Hepatocyte (in vitro differentiated cells): Measurements from ENCODE around the gene EFL1. TPM values are rescaled to one million over a fixed set of nuclear protein-coding genes. Genes with fewer than 3 reads are reported as not detected.
"Not testable (repeated sequence)": the region's sequence is repeated elsewhere in the genome, so short reads cannot be mapped to it uniquely, and the experiment has no call there.

Source experiments
- DNase-seq: peaks from one replicate; pipeline ENCODE4 v3.0.0-alpha.2; 2016; ENCODE audit warnings: low spot score
- H2AFZ ChIP-seq: fragments of 200-600 bp; sonication (generic); 2 replicates; pipeline ENCODE4 v1.6.0; 2016; ENCODE audit warnings: antibody characterized with exemption, mild to moderate bottlenecking
- H3K27ac ChIP-seq: fragments of 200-600 bp; sonication (generic); 2 replicates; pipeline ENCODE4 v1.5.1; 2016; ENCODE audit warnings: mild to moderate bottlenecking
- H3K27me3 ChIP-seq: fragments of 200-600 bp; sonication (generic); 2 replicates; pipeline ENCODE4 v1.6.1; 2016
- H3K36me3 ChIP-seq: fragments of 200-600 bp; sonication (generic); replicated peaks from 2 replicates; pipeline ENCODE4 v1.5.1; 2016; ENCODE audit warnings: low read depth; ENCODE audit not compliant: insufficient read depth
- H3K4me1 ChIP-seq: fragments of 200-600 bp; sonication (generic); 2 replicates; pipeline ENCODE4 v1.5.1; 2016; ENCODE audit warnings: mild to moderate bottlenecking, moderate library complexity; ENCODE audit not compliant: insufficient read depth
- H3K4me2 ChIP-seq: fragments of 200-600 bp; sonication (generic); 2 replicates; pipeline ENCODE4 v1.6.0; 2016
- H3K4me3 ChIP-seq: fragments of 200-600 bp; sonication (generic); 2 replicates; pipeline ENCODE4 v1.5.1; 2016; ENCODE audit warnings: mild to moderate bottlenecking
- H3K79me2 ChIP-seq: fragments of 200-600 bp; sonication (generic); 2 replicates; pipeline ENCODE4 v1.6.0; 2017; ENCODE audit warnings: mild to moderate bottlenecking
- H3K9me2 ChIP-seq: fragments of 200-600 bp; sonication (generic); replicated peaks from 2 replicates; pipeline ENCODE4 v1.6.0; 2017; ENCODE audit warnings: mild to moderate bottlenecking; ENCODE audit not compliant: insufficient read depth
- H3K9me3 ChIP-seq: fragments of 200-600 bp; sonication (generic); 2 replicates; pipeline ENCODE4 v1.5.1; 2016; ENCODE audit warnings: low read depth, mild to moderate bottlenecking
- H4K20me1 ChIP-seq: fragments of 200-600 bp; sonication (generic); 2 replicates; pipeline ENCODE4 v1.6.0; 2016; ENCODE audit warnings: mild to moderate bottlenecking; ENCODE audit not compliant: insufficient read depth, poor library complexity, severe bottlenecking
- CTCF ChIP-seq: fragments of 200-600 bp; sonication (generic); IDR thresholded peaks from 2 replicates; pipeline ENCODE4 v1.5.1; 2016; ENCODE audit warnings: antibody characterized with exemption, mild to moderate bottlenecking; ENCODE audit not compliant: poor library complexity
- EZH2 ChIP-seq: fragments of 200-600 bp; sonication (generic); IDR thresholded peaks from 2 replicates; pipeline ENCODE4 v1.6.1; 2016; ENCODE audit warnings: antibody characterized with exemption, mild to moderate bottlenecking, borderline replicate concordance
- EZH2phosphoT487 ChIP-seq: fragments of 200-600 bp; sonication (generic); IDR thresholded peaks from one replicate; pipeline ENCODE4 v1.6.1; 2018; ENCODE audit warnings: antibody characterized with exemption, mild to moderate bottlenecking, low read depth, moderate library complexity; ENCODE audit not compliant: unreplicated experiment, severe bottlenecking
- WGBS: methylation state at CpG from one replicate; pipeline ENCODE4 v1.1.6; 2016; ENCODE audit warnings: low lambda C conversion rate; ENCODE audit errors: missing lambda C conversion rate; 5-methylcytosine and 5-hydroxymethylcytosine counted together
- polyA plus RNA-seq: library from polyadenylated mRNA; unstranded; fragments of >200 nt; fragmentation: Nextera tagmentation; extraction: Ambion mirVana; gene quantifications from 2 replicates; pipeline ENCODE4 v1.2.1, GENCODE V29; 2016
- total RNA-seq: library from RNA; depleted of rRNA; stranded (reverse); fragments of >200 nt; gene quantifications from 2 replicates; pipeline ENCODE4 v1.2.3, GENCODE V29; 2014

Gene EFL1
- total RNA-seq (17.5 and 19.0 TPM in 2 replicates), polyA plus RNA-seq (9.7 and 11.6 TPM in 2 replicates)

- Histone ChIP-seq H3K79me2 (peaks cover 18% of the 10 kb centered on the region), H3K4me2 (peak within 1 kb of the TSS; percentile 80), H3K27ac (peak within 1 kb of the TSS; percentile 87), H3K4me1 (peaks cover 4% of the 10 kb centered on the region), H3K36me3 (no peaks in the 10 kb centered on the region), H3K4me3 (peak within 1 kb of the TSS; percentile 58), H3K9me3 (no peaks in the 10 kb centered on the region), H3K27me3 (no peaks in the 10 kb centered on the region), H4K20me1 (no peaks in the 10 kb centered on the region), H3K9me2 (no peaks in the 10 kb centered on the region), H2AFZ (peak within 1 kb of the TSS; percentile 64)
- peak; percentile 95 for DNase-seq
- TF ChIP-seq CTCF = no peak
- no peak for TF ChIP-seq EZH2
- TF ChIP-seq EZH2phosphoT487 = no peak
- 2% methylated on average over 55 of the region's 57 CpGs for WGBS
Observed at GRCh38 chr15:82262422-82263026, at the start of gene EFL1, which contains the start of gene SAXO2. Gene EFL1, minus strand, starts transcription at chr15:82262734. Its CDS starts 956 bp downstream, at chr15:82261778. Gene SAXO2, plus strand, starts transcription at chr15:82262818. Its CDS starts 62 bp downstream, at chr15:82262880.

GRCh38 chr15:82311321-82311720 lies 48.8 kb upstream of the EFL1 start:
- H3K9me3 ChIP-seq, H3K4me2 ChIP-seq, H2AFZ ChIP-seq, H3K27me3 ChIP-seq, H3K79me2 ChIP-seq, H3K36me3 ChIP-seq, H3K4me1 ChIP-seq, DNase-seq, H3K9me2 ChIP-seq, H3K4me3 ChIP-seq, H3K27ac ChIP-seq, H4K20me1 ChIP-seq: not testable (repeated sequence)
- WGBS = 75% methylated on average over 5 of the region's 5 CpGs

DNA sequence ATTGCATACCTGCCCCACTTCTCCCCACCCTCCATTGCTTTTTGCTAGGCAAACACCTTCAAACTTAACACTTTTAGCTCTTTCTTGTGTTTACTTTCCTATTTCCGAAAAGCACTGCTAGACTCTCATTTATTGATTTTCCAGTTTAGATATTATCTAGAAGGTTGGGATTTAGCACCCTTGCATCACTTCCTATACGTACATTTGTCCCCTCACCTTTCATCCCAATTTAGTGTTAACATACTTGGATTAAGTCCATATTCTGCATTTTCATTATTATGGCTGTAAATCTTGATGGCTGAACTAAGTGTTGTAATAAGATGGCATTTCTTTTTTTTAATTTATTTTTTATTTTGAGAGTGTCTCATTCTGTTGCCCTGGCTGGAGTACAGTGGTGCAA lies 47.3 kb upstream of the EFL1 start:
- Histone ChIP-seq H3K4me1 (no peaks in the 10 kb centered on the region), H3K4me2 (no peak overlapping the region), H3K9me3 (no peaks in the 10 kb centered on the region), H3K36me3 (no peaks in the 10 kb centered on the region), H3K9me2 (no peaks in the 10 kb centered on the region), H2AFZ (no peak overlapping the region), H3K4me3 (no peak overlapping the region), H3K27me3 (no peaks in the 10 kb centered on the region), H3K79me2 (no peaks in the 10 kb centered on the region), H4K20me1 (no peaks in the 10 kb centered on the region), H3K27ac (no peak overlapping the region)
- TF ChIP-seq CTCF = no peak
- no peak for TF ChIP-seq EZH2phosphoT487
- no peak for TF ChIP-seq EZH2
- WGBS = 80% methylated on average over 2 of the region's 2 CpGs
- no peak for DNase-seq

- TF ChIP-seq CTCF = no peak
- TF ChIP-seq EZH2 = no peak
- TF ChIP-seq EZH2phosphoT487 = no peak
- Histone ChIP-seq H3K27me3 (no peaks in the 10 kb centered on the region), H3K4me2 (no peak overlapping the region), H3K79me2 (no peaks in the 10 kb centered on the region), H3K4me1 (no peaks in the 10 kb centered on the region), H2AFZ (no peak overlapping the region), H4K20me1 (no peaks in the 10 kb centered on the region), H3K9me2 (no peaks in the 10 kb centered on the region), H3K4me3 (no peak overlapping the region), H3K36me3 (no peaks in the 10 kb centered on the region), H3K9me3 (no peaks in the 10 kb centered on the region), H3K27ac (no peak overlapping the region)
- 90% methylated on average over 6 of the region's 8 CpGs for whole genome bisulfite sequencing
- no peak for DNase-seq
Observed at GRCh38 chr15:82307714-82308081, 45.2 kb upstream of the EFL1 start.
